Mesendoderm (in vitro differentiated cells): ENCODE results near the gene GALNTL6.

ENCODE experiments used
- DNase-seq: peaks from one replicate; pipeline ENCODE4 v3.0.0; 2013
- H2AK5ac ChIP-seq: 2 replicates; pipeline ENCODE4 v1.6.1; 2013; ENCODE audit warnings: low read length, inconsistent platforms
- H2BK120ac ChIP-seq: 2 replicates; pipeline ENCODE4 v1.6.1; 2013; ENCODE audit warnings: low read depth, mild to moderate bottlenecking, low read length, moderate library complexity, mixed read lengths
- H2BK15ac ChIP-seq: replicated peaks from 2 replicates; pipeline ENCODE4 v1.6.1; 2013; ENCODE audit warnings: low read depth, mild to moderate bottlenecking, moderate library complexity
- H2BK5ac ChIP-seq: 2 replicates; pipeline ENCODE4 v1.6.1; 2013; ENCODE audit warnings: low read length, inconsistent platforms
- H3K18ac ChIP-seq: 2 replicates; pipeline ENCODE4 v1.6.1; 2013; ENCODE audit warnings: mild to moderate bottlenecking, low read length, mixed read lengths
- H3K23ac ChIP-seq: one replicate; pipeline ENCODE4 v1.6.1; 2013; ENCODE audit warnings: low read length
- H3K27ac ChIP-seq: 2 replicates; pipeline ENCODE4 v1.5.1; 2013; ENCODE audit warnings: low read depth, mild to moderate bottlenecking, inconsistent platforms, low read length, moderate library complexity
- H3K27me3 ChIP-seq: 2 replicates; pipeline ENCODE4 v1.6.1; 2013; ENCODE audit warnings: low read length, control low read depth, mild to moderate bottlenecking, inconsistent platforms; ENCODE audit not compliant: insufficient read depth, poor library complexity
- H3K36me3 ChIP-seq: 2 replicates; pipeline ENCODE4 v1.6.1; 2013; ENCODE audit warnings: low read length, inconsistent platforms; ENCODE audit not compliant: control insufficient read depth, insufficient read depth
- H3K4ac ChIP-seq: one replicate; pipeline ENCODE4 v1.6.1; 2013; ENCODE audit warnings: low read depth, mild to moderate bottlenecking, low read length, moderate library complexity
- H3K4me1 ChIP-seq: 2 replicates; pipeline ENCODE4 v1.6.1; 2013; ENCODE audit warnings: low read depth, low read length, inconsistent platforms; ENCODE audit not compliant: control insufficient read depth
- H3K4me2 ChIP-seq: 2 replicates; pipeline ENCODE4 v1.6.1; 2013; ENCODE audit warnings: low read length
- H3K4me3 ChIP-seq: 2 replicates; pipeline ENCODE4 v1.5.1; 2013; ENCODE audit warnings: mild to moderate bottlenecking, low read length
- H3K56ac ChIP-seq: one replicate; pipeline ENCODE4 v1.6.1; 2013; ENCODE audit warnings: low read length
- H3K79me1 ChIP-seq: 2 replicates; pipeline ENCODE4 v1.6.1; 2013; ENCODE audit warnings: low read length, inconsistent platforms
- H3K79me2 ChIP-seq: 2 replicates; pipeline ENCODE4 v1.6.1; 2013; ENCODE audit warnings: mild to moderate bottlenecking, low read length; ENCODE audit not compliant: control insufficient read depth, insufficient read depth
- H3K9ac ChIP-seq: 2 replicates; pipeline ENCODE4 v1.6.1; 2013; ENCODE audit warnings: low read length, inconsistent platforms
- H4K5ac ChIP-seq: one replicate; pipeline ENCODE4 v1.6.1; 2013; ENCODE audit warnings: low read length
- H4K8ac ChIP-seq: one replicate; pipeline ENCODE4 v1.6.1; 2013; ENCODE audit warnings: low read depth, mild to moderate bottlenecking, control low read depth, low read length, moderate library complexity
- WGBS: extraction: QIAGEN DNeasy Blood & Tissue Kit; methylation state at CpG from one replicate; pipeline ENCODE4 v1.1.7; 2013; ENCODE audit warnings: low lambda C conversion rate, missing lambda C conversion rate; ENCODE audit not compliant: insufficient coverage; ENCODE audit errors: extremely low coverage; 5-methylcytosine and 5-hydroxymethylcytosine counted together

GALNTL6 gene

GRCh38 chr4:172806841-172807240 lies 993.6 kb downstream of the GALNTL6 start:
- Histone ChIP-seq H2BK5ac (no peak overlapping the region), H3K23ac (no peak overlapping the region), H3K4ac (no peak overlapping the region), H4K5ac (no peak overlapping the region), H3K56ac (no peak overlapping the region), H2AK5ac (no peak overlapping the region), H3K36me3 (no peaks in the 10 kb centered on the region), H2BK15ac (no peak overlapping the region), H3K79me1 (no peaks in the 10 kb centered on the region), H3K79me2 (no peaks in the 10 kb centered on the region), H2BK120ac (no peak overlapping the region), H3K18ac (no peak overlapping the region), H3K27ac (no peak overlapping the region), H3K4me3 (no peak overlapping the region), H3K9ac (no peak overlapping the region), H3K27me3 (no peaks in the 10 kb centered on the region), H3K4me2 (no peak overlapping the region), H4K8ac (no peak overlapping the region), H3K4me1 (no peaks in the 10 kb centered on the region)
- WGBS, result no CpG with 5 or more reads among the region's 4 CpGs
- DNase-seq, result no peak

GRCh38 chr4:172808196-172808595 lies 995.0 kb downstream of the GALNTL6 start:
- Histone ChIP-seq H3K79me2 (no peaks in the 10 kb centered on the region), H4K5ac (no peak overlapping the region), H3K18ac (no peak overlapping the region), H2AK5ac (no peak overlapping the region), H3K27me3 (no peaks in the 10 kb centered on the region), H3K4me3 (no peak overlapping the region), H3K23ac (no peak overlapping the region), H3K4me1 (no peaks in the 10 kb centered on the region), H3K79me1 (no peaks in the 10 kb centered on the region), H2BK5ac (no peak overlapping the region), H3K9ac (no peak overlapping the region), H3K36me3 (no peaks in the 10 kb centered on the region), H2BK120ac (no peak overlapping the region), H3K27ac (no peak overlapping the region), H4K8ac (no peak overlapping the region), H3K4ac (no peak overlapping the region), H2BK15ac (no peak overlapping the region), H3K4me2 (no peak overlapping the region), H3K56ac (no peak overlapping the region)
- no peak for DNase-seq
- no CpG with 5 or more reads among the region's 4 CpGs for WGBS

GRCh38 chr4:172809319-172809718 lies 996.1 kb downstream of the GALNTL6 start:
- H4K5ac ChIP-seq, result no peak overlapping the region
- H3K36me3 ChIP-seq, result no peaks in the 10 kb centered on the region
- no peaks in the 10 kb centered on the region for H3K27me3 ChIP-seq

GRCh38 chr4:172813359-172813923 lies 1000.2 kb downstream of the GALNTL6 start:
- no peak overlapping the region for H2AK5ac ChIP-seq
- H3K23ac ChIP-seq, result no peak overlapping the region
- no peak overlapping the region for H3K18ac ChIP-seq
- no peaks in the 10 kb centered on the region for H3K79me1 ChIP-seq
- no peaks in the 10 kb centered on the region for H3K79me2 ChIP-seq
- H4K8ac ChIP-seq, result no peak overlapping the region
- H3K4me2 ChIP-seq, result no peak overlapping the region
- H3K4ac ChIP-seq, result no peak overlapping the region
- H2BK15ac ChIP-seq, result no peak overlapping the region
- H3K4me1 ChIP-seq, result no peaks in the 10 kb centered on the region
- no peak overlapping the region for H3K9ac ChIP-seq
- H3K4me3 ChIP-seq, result no peak overlapping the region
- no peaks in the 10 kb centered on the region for H3K36me3 ChIP-seq
- DNase-seq, result no peak
- no peak overlapping the region for H3K27ac ChIP-seq
- H3K56ac ChIP-seq, result no peak overlapping the region
- no peak overlapping the region for H2BK5ac ChIP-seq
- no peaks in the 10 kb centered on the region for H3K27me3 ChIP-seq
- H4K5ac ChIP-seq, result no peak overlapping the region
- no peak overlapping the region for H2BK120ac ChIP-seq
- no CpG with 5 or more reads among the region's 11 CpGs for WGBS

More at GRCh38 chr4:172809319-172809718, 996.1 kb downstream of the GALNTL6 start:
- no peak overlapping the region for H3K4ac ChIP-seq
- H4K8ac ChIP-seq, result no peak overlapping the region
- DNase-seq, result peak; percentile 98
- H2BK5ac ChIP-seq, result no peak overlapping the region
- H2BK15ac ChIP-seq, result no peak overlapping the region
- H3K23ac ChIP-seq, result no peak overlapping the region
- H2AK5ac ChIP-seq, result no peak overlapping the region
- H2BK120ac ChIP-seq, result no peak overlapping the region
- no peak overlapping the region for H3K27ac ChIP-seq
- no peak overlapping the region for H3K56ac ChIP-seq
- H3K79me2 ChIP-seq, result no peaks in the 10 kb centered on the region
- no peaks in the 10 kb centered on the region for H3K4me1 ChIP-seq
- H3K4me2 ChIP-seq, result no peak overlapping the region
- no peaks in the 10 kb centered on the region for H3K79me1 ChIP-seq
- H3K18ac ChIP-seq, result no peak overlapping the region
- no peak overlapping the region for H3K9ac ChIP-seq
- no CpG with 5 or more reads among the region's 7 CpGs for WGBS
- no peak overlapping the region for H3K4me3 ChIP-seq

- Histone ChIP-seq H3K56ac (no peak overlapping the region), H4K8ac (no peak overlapping the region), H3K4me3 (no peak overlapping the region), H3K18ac (no peak overlapping the region), H3K4me2 (no peak overlapping the region), H2AK5ac (no peak overlapping the region), H3K23ac (no peak overlapping the region), H3K27me3 (no peaks in the 10 kb centered on the region), H3K27ac (no peak overlapping the region), H4K5ac (no peak overlapping the region), H3K9ac (no peak overlapping the region), H3K36me3 (no peaks in the 10 kb centered on the region), H3K4ac (no peak overlapping the region), H2BK5ac (no peak overlapping the region), H3K79me1 (no peaks in the 10 kb centered on the region), H3K4me1 (no peaks in the 10 kb centered on the region), H2BK120ac (no peak overlapping the region), H2BK15ac (no peak overlapping the region), H3K79me2 (no peaks in the 10 kb centered on the region)
- no peak for DNase-seq
- WGBS, result no CpG with 5 or more reads among the region's 8 CpGs
Observed at GRCh38 chr4:172815499-172816164, 1002.4 kb downstream of the GALNTL6 start.

- H3K4ac ChIP-seq, result no peak overlapping the region
- H3K4me3 ChIP-seq, result no peak overlapping the region
- H3K4me2 ChIP-seq, result no peak overlapping the region
- peak; percentile 34 for DNase-seq
- no peak overlapping the region for H3K23ac ChIP-seq
- H3K18ac ChIP-seq, result no peak overlapping the region
- H3K36me3 ChIP-seq, result no peaks in the 10 kb centered on the region
- H2AK5ac ChIP-seq, result no peak overlapping the region
- no peak overlapping the region for H2BK5ac ChIP-seq
- WGBS, result no CpG with 5 or more reads among the region's 1 CpG
- no peaks in the 10 kb centered on the region for H3K27me3 ChIP-seq
- no peak overlapping the region for H4K5ac ChIP-seq
- no peak overlapping the region for H2BK15ac ChIP-seq
- H3K79me2 ChIP-seq, result no peaks in the 10 kb centered on the region
- no peak overlapping the region for H3K9ac ChIP-seq
- H3K4me1 ChIP-seq, result no peaks in the 10 kb centered on the region
- H3K27ac ChIP-seq, result no peak overlapping the region
- no peak overlapping the region for H3K56ac ChIP-seq
- H2BK120ac ChIP-seq, result no peak overlapping the region
- H3K79me1 ChIP-seq, result no peaks in the 10 kb centered on the region
- H4K8ac ChIP-seq, result no peak overlapping the region
Observed at GRCh38 chr4:172818901-172819300, 1005.7 kb downstream of the GALNTL6 start.
